WTC11 (cell line): ENCODE data around the gene CD93. TPM values are rescaled to one million over a fixed set of nuclear protein-coding genes. Genes with fewer than 3 reads are reported as not detected.

Experiments used
- ATAC-seq: fragments of 200-7000 bp; cut with Tn5 transposase; 2 replicates; pipeline ENCODE4 v1.10.0; 2021; ENCODE audit warnings: mild to moderate bottlenecking, moderate library complexity
- CTCF ChIA-PET: fragments of 300-600 bp; sonication (Branson Sonifier 250); formaldehyde crosslinking; loops from one replicate; lab custom pipeline; 2021; ENCODE audit warnings: antibody characterized with exemption; lab: Charles Lee
- POLR2A ChIA-PET: fragments of 350-600 bp; sonication (Branson Sonifier 250); formaldehyde crosslinking; loops from one replicate; lab custom pipeline; 2021; ENCODE audit warnings: antibody characterized with exemption; lab: Charles Lee
- DNase-seq: peaks from one replicate; pipeline ENCODE4 v3.0.0; 2021; ENCODE audit warnings: low spot score
- H3K27ac Mint-ChIP-seq: 2 replicates; pipeline ENCODE4 v1.8.0; 2021; ENCODE audit warnings: mixed read lengths
- H3K27me3 Mint-ChIP-seq: 2 replicates; pipeline ENCODE4 v1.8.0; 2021; ENCODE audit warnings: low read depth, mild to moderate bottlenecking, moderate library complexity, mixed read lengths
- H3K36me3 Mint-ChIP-seq: 2 replicates; pipeline ENCODE4 v1.8.0; 2021; ENCODE audit warnings: mixed read lengths
- H3K4me1 Mint-ChIP-seq: 2 replicates; pipeline ENCODE4 v1.8.0; 2022; ENCODE audit warnings: mixed read lengths
- H3K4me3 Mint-ChIP-seq: 2 replicates; pipeline ENCODE4 v1.8.0; 2021; ENCODE audit warnings: mild to moderate bottlenecking, moderate library complexity, mixed read lengths
- H3K9me3 Mint-ChIP-seq: 2 replicates; pipeline ENCODE4 v1.8.0; 2021; ENCODE audit warnings: mixed read lengths
- ATF1 ChIP-seq: sonication (generic); formaldehyde crosslinking; IDR thresholded peaks from 2 replicates; pipeline ENCODE4 v1.8.1; 2023; ENCODE audit warnings: mild to moderate bottlenecking, moderate library complexity, missing genetic modification reagents
- ATF2 ChIP-seq: sonication (generic); formaldehyde crosslinking; IDR thresholded peaks from 2 replicates; pipeline ENCODE4 v1.8.1; 2022; ENCODE audit warnings: low read depth, missing genetic modification reagents, borderline replicate concordance
- ATF3 ChIP-seq: sonication (generic); formaldehyde crosslinking; conservative IDR thresholded peaks from 2 replicates; pipeline ENCODE4 v1.8.1; 2022; ENCODE audit warnings: mild to moderate bottlenecking, missing genetic modification reagents
- CBFB ChIP-seq: sonication (generic); formaldehyde crosslinking; IDR thresholded peaks from 2 replicates; pipeline ENCODE4 v1.8.1; 2022; ENCODE audit warnings: mild to moderate bottlenecking, low read depth, missing genetic modification reagents
- CREB1 ChIP-seq: sonication (generic); formaldehyde crosslinking; IDR thresholded peaks from 2 replicates; pipeline ENCODE4 v1.8.0; 2023; ENCODE audit warnings: mild to moderate bottlenecking, missing genetic modification reagents
- CTCF ChIP-seq: fragments of 200-600 bp; IDR thresholded peaks from 2 replicates; pipeline ENCODE4 v1.8.0; 2022; ENCODE audit warnings: antibody characterized with exemption
- E2F1 ChIP-seq: sonication (generic); formaldehyde crosslinking; IDR thresholded peaks from 2 replicates; pipeline ENCODE4 v1.8.0; 2022; ENCODE audit warnings: mild to moderate bottlenecking, missing genetic modification reagents
- ETV6 ChIP-seq: sonication (generic); formaldehyde crosslinking; IDR thresholded peaks from 2 replicates; pipeline ENCODE4 v1.8.1; 2022; ENCODE audit warnings: mild to moderate bottlenecking, missing genetic modification reagents
- FOXK1 ChIP-seq: sonication (generic); formaldehyde crosslinking; IDR thresholded peaks from 2 replicates; pipeline ENCODE4 v1.8.0; 2022; ENCODE audit warnings: mild to moderate bottlenecking, moderate library complexity, missing genetic modification reagents
- GTF2I ChIP-seq: fragments of 250-450 bp; sonication (Bioruptor Pico); conservative IDR thresholded peaks from 2 replicates; pipeline ENCODE4 v1.4.0; 2021; ENCODE audit warnings: mild to moderate bottlenecking
- HMGA2 ChIP-seq: fragments of 250-450 bp; sonication (Bioruptor Pico); IDR thresholded peaks from 2 replicates; pipeline ENCODE4 v1.4.0; 2021; ENCODE audit warnings: mild to moderate bottlenecking, moderate library complexity
- KAT7 ChIP-seq: sonication (generic); formaldehyde crosslinking; IDR thresholded peaks from 2 replicates; pipeline ENCODE4 v1.8.1; 2023; ENCODE audit warnings: missing genetic modification reagents, mild to moderate bottlenecking, borderline replicate concordance
- MAX ChIP-seq: sonication (generic); formaldehyde crosslinking; IDR thresholded peaks from 2 replicates; pipeline ENCODE4 v1.8.0; 2022; ENCODE audit warnings: mild to moderate bottlenecking, missing genetic modification reagents
- NFATC4 ChIP-seq: fragments of 250-450 bp; sonication (Bioruptor Pico); IDR thresholded peaks from 2 replicates; pipeline ENCODE4 v1.9.0; 2021; ENCODE audit warnings: mild to moderate bottlenecking
- NR1H2 ChIP-seq: sonication (generic); formaldehyde crosslinking; IDR thresholded peaks from 2 replicates; pipeline ENCODE4 v1.9.0; 2021; ENCODE audit warnings: mild to moderate bottlenecking, moderate library complexity, missing genetic modification reagents
- SMAD3 ChIP-seq: sonication (generic); formaldehyde crosslinking; IDR thresholded peaks from 2 replicates; pipeline ENCODE4 v1.8.0; 2022; ENCODE audit warnings: missing genetic modification reagents, mild to moderate bottlenecking, borderline replicate concordance
- SOX15 ChIP-seq: fragments of 250-450 bp; sonication (Bioruptor Pico); IDR thresholded peaks from 2 replicates; pipeline ENCODE4 v1.9.0; 2021; ENCODE audit warnings: mild to moderate bottlenecking
- TCF7 ChIP-seq: sonication (generic); formaldehyde crosslinking; IDR thresholded peaks from 2 replicates; pipeline ENCODE4 v1.8.0; 2022; ENCODE audit warnings: mild to moderate bottlenecking, low read depth, missing genetic modification reagents, moderate library complexity
- TEAD4 ChIP-seq: sonication (generic); formaldehyde crosslinking; IDR thresholded peaks from 2 replicates; pipeline ENCODE4 v1.8.0; 2022; ENCODE audit warnings: mild to moderate bottlenecking, missing genetic modification reagents
- ZBTB21 ChIP-seq: sonication (generic); formaldehyde crosslinking; IDR thresholded peaks from 2 replicates; pipeline ENCODE4 v1.8.1; 2023; ENCODE audit warnings: mild to moderate bottlenecking, missing genetic modification reagents, borderline replicate concordance
- ZBTB43 ChIP-seq: sonication (generic); formaldehyde crosslinking; IDR thresholded peaks from 2 replicates; pipeline ENCODE4 v1.8.1; 2023; ENCODE audit warnings: mild to moderate bottlenecking, missing genetic modification reagents
- ZNF416 ChIP-seq: fragments of 250-450 bp; sonication (Bioruptor Pico); IDR thresholded peaks from 2 replicates; pipeline ENCODE4 v1.9.0; 2021; ENCODE audit warnings: mild to moderate bottlenecking, inconsistent platforms
- total RNA-seq: library from RNA; stranded (reverse); gene quantifications from 3 replicates; pipeline ENCODE4 v1.2.3, GENCODE V29; 2021

Gene CD93
- total RNA-seq, 1 experiment from 2014 or later = 0.09 TPM

- TF ChIP-seq CREB1 (CRISPR knock-in tag) (no peak), ZBTB43 (CRISPR knock-in tag) (no peak), E2F1 (CRISPR knock-in tag) (no peak), SMAD3 (CRISPR knock-in tag) (no peak), FOXK1 (no peak), ATF2 (CRISPR knock-in tag) (no peak), GTF2I (CRISPR knock-in tag) (no peak), ATF1 (no peak), ZBTB21 (no peak), NR1H2 (CRISPR knock-in tag) (no peak), HMGA2 (CRISPR knock-in tag) (no peak), MAX (CRISPR knock-in tag) (no peak), TEAD4 (CRISPR knock-in tag) (no peak), CBFB (CRISPR knock-in tag) (no peak)
- Mint-ChIP-seq H3K9me3 (no peaks in the 10 kb centered on the region), H3K27ac (no peak overlapping the region), H3K27me3 (no peaks in the 10 kb centered on the region; the same call in 1 of the 2 replicates), H3K36me3 (no peaks in the 10 kb centered on the region), H3K4me1 (peaks cover 11% of the 10 kb centered on the region), H3K4me3 (no peak overlapping the region)
- ATAC-seq (no peak), DNase-seq (no peak)
- ChIA-PET POLR2A (no interaction called here), CTCF (interaction anchor here (0.7 to 0.8 kb wide), 2 partner anchors 11 to 36 kb away, joined by 3 read pairs; no protein-coding TSS in a partner anchor)
These were observed 9.4 kb upstream of the CD93 start for GRCh38 chr20:23095499-23095898.

GRCh38 chr20:23094927-23095326, 8.8 kb upstream of the CD93 start:
- H3K27me3 Mint-ChIP-seq = no peaks in the 10 kb centered on the region; the same call in 1 of the 2 replicates
- CTCF ChIA-PET = interaction anchor here (0.7 to 1.1 kb wide), 3 partner anchors 9 to 37 kb away, joined by 3 read pairs; partner anchors contain the start of gene CD93

More at GRCh38 chr20:23094927-23095326, 8.8 kb upstream of the CD93 start:
- no peak overlapping the region for H3K4me3 Mint-ChIP-seq
- H3K36me3 Mint-ChIP-seq = no peaks in the 10 kb centered on the region
- TF ChIP-seq NFATC4 (no peak), ZBTB21 (no peak), ETV6 (no peak), SOX15 (no peak), ATF3 (CRISPR knock-in tag) (no peak), TCF7 (CRISPR knock-in tag) (no peak), ZNF416 (no peak), KAT7 (CRISPR knock-in tag) (no peak), CTCF (no peak)
- DNase-seq (no peak), ATAC-seq (no peak)
- peaks cover 16% of the 10 kb centered on the region for H3K4me1 Mint-ChIP-seq
- no peaks in the 10 kb centered on the region for H3K9me3 Mint-ChIP-seq
- POLR2A ChIA-PET = no interaction called here
- no peak overlapping the region for H3K27ac Mint-ChIP-seq
